Panc1 (cell line): ENCODE measurements around the gene RUNX1.

ENCODE experiments used
- POLR2AphosphoS5 ChIP-seq: IDR thresholded peaks from 2 replicates; pipeline ENCODE4 v1.6.1; 2012; ENCODE audit warnings: mild to moderate bottlenecking, low read depth, low read length, moderate library complexity
- TCF7L2 ChIP-seq: IDR thresholded peaks from 2 replicates; pipeline ENCODE4 v1.6.1; 2011; ENCODE audit warnings: mild to moderate bottlenecking, low read depth, low read length, inconsistent platforms
- TF ChIP-seq, protein P1 (sequence below): fragments of 450-650 bp; IDR thresholded peaks from 2 replicates; pipeline ENCODE4 v1.5.1; 2017; ENCODE audit warnings: mild to moderate bottlenecking
- TF ChIP-seq, protein P2 (sequence below), 2 experiments: IDR thresholded peaks; 2 replicates each; pipeline ENCODE4 v1.6.1; 2011 to 2012; ENCODE audit warnings: low read depth in 2 of 2, control low read depth in 1 of 2, low read length in 1 of 2, mild to moderate bottlenecking in 1 of 2, moderate library complexity in 1 of 2; ENCODE audit not compliant: insufficient read depth in 1 of 2

DNA sequence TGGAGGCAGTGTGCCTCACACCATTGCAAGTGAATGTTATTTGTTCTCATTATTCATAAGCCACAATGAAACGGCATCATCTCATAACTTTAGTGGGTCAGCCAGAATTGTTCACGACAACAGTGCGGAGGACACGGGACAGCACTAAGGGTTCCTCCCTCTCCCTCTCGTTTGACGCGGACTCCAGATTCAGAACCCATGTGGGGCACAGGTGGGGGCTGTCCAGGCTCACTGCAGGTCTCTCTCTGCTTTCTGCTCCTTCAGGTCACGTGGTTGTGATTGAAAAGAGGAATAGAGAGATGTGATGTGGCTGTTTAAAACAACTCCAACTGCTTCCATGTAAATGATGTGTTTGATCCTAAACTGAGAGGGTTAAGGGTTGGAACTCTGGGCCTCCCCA lies 13.5 kb downstream of the RUNX1 start:
- TF ChIP-seq, protein P1, sequence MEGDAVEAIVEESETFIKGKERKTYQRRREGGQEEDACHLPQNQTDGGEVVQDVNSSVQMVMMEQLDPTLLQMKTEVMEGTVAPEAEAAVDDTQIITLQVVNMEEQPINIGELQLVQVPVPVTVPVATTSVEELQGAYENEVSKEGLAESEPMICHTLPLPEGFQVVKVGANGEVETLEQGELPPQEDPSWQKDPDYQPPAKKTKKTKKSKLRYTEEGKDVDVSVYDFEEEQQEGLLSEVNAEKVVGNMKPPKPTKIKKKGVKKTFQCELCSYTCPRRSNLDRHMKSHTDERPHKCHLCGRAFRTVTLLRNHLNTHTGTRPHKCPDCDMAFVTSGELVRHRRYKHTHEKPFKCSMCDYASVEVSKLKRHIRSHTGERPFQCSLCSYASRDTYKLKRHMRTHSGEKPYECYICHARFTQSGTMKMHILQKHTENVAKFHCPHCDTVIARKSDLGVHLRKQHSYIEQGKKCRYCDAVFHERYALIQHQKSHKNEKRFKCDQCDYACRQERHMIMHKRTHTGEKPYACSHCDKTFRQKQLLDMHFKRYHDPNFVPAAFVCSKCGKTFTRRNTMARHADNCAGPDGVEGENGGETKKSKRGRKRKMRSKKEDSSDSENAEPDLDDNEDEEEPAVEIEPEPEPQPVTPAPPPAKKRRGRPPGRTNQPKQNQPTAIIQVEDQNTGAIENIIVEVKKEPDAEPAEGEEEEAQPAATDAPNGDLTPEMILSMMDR, result no peak
- no peak for TF ChIP-seq TCF7L2
- TF ChIP-seq POLR2AphosphoS5, result no peak
- TF ChIP-seq, protein P2, sequence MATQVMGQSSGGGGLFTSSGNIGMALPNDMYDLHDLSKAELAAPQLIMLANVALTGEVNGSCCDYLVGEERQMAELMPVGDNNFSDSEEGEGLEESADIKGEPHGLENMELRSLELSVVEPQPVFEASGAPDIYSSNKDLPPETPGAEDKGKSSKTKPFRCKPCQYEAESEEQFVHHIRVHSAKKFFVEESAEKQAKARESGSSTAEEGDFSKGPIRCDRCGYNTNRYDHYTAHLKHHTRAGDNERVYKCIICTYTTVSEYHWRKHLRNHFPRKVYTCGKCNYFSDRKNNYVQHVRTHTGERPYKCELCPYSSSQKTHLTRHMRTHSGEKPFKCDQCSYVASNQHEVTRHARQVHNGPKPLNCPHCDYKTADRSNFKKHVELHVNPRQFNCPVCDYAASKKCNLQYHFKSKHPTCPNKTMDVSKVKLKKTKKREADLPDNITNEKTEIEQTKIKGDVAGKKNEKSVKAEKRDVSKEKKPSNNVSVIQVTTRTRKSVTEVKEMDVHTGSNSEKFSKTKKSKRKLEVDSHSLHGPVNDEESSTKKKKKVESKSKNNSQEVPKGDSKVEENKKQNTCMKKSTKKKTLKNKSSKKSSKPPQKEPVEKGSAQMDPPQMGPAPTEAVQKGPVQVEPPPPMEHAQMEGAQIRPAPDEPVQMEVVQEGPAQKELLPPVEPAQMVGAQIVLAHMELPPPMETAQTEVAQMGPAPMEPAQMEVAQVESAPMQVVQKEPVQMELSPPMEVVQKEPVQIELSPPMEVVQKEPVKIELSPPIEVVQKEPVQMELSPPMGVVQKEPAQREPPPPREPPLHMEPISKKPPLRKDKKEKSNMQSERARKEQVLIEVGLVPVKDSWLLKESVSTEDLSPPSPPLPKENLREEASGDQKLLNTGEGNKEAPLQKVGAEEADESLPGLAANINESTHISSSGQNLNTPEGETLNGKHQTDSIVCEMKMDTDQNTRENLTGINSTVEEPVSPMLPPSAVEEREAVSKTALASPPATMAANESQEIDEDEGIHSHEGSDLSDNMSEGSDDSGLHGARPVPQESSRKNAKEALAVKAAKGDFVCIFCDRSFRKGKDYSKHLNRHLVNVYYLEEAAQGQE (IDR thresholded peaks at IDR 0.05; ENCODE audit: insufficient read depth in 1 of 2, low read depth in 2 of 2, low read length in 1 of 2), result no peak
